Hepatocyte (in vitro differentiated cells): ENCODE results near the gene EDA2R. TPM values are rescaled to one million over a fixed set of nuclear protein-coding genes. Genes with fewer than 3 reads are reported as not detected.

Source experiments
- DNase-seq: peaks from one replicate; pipeline ENCODE4 v3.0.0-alpha.2; 2016; ENCODE audit warnings: low spot score
- H2AFZ ChIP-seq: fragments of 200-600 bp; sonication (generic); 2 replicates; pipeline ENCODE4 v1.6.0; 2016; ENCODE audit warnings: antibody characterized with exemption, mild to moderate bottlenecking
- H3K27ac ChIP-seq: fragments of 200-600 bp; sonication (generic); 2 replicates; pipeline ENCODE4 v1.5.1; 2016; ENCODE audit warnings: mild to moderate bottlenecking
- H3K27me3 ChIP-seq: fragments of 200-600 bp; sonication (generic); 2 replicates; pipeline ENCODE4 v1.6.1; 2016
- H3K36me3 ChIP-seq: fragments of 200-600 bp; sonication (generic); replicated peaks from 2 replicates; pipeline ENCODE4 v1.5.1; 2016; ENCODE audit warnings: low read depth; ENCODE audit not compliant: insufficient read depth
- H3K4me1 ChIP-seq: fragments of 200-600 bp; sonication (generic); 2 replicates; pipeline ENCODE4 v1.5.1; 2016; ENCODE audit warnings: mild to moderate bottlenecking, moderate library complexity; ENCODE audit not compliant: insufficient read depth
- H3K4me2 ChIP-seq: fragments of 200-600 bp; sonication (generic); 2 replicates; pipeline ENCODE4 v1.6.0; 2016
- H3K4me3 ChIP-seq: fragments of 200-600 bp; sonication (generic); 2 replicates; pipeline ENCODE4 v1.5.1; 2016; ENCODE audit warnings: mild to moderate bottlenecking
- H3K79me2 ChIP-seq: fragments of 200-600 bp; sonication (generic); 2 replicates; pipeline ENCODE4 v1.6.0; 2017; ENCODE audit warnings: mild to moderate bottlenecking
- H3K9me2 ChIP-seq: fragments of 200-600 bp; sonication (generic); replicated peaks from 2 replicates; pipeline ENCODE4 v1.6.0; 2017; ENCODE audit warnings: mild to moderate bottlenecking; ENCODE audit not compliant: insufficient read depth
- H3K9me3 ChIP-seq: fragments of 200-600 bp; sonication (generic); 2 replicates; pipeline ENCODE4 v1.5.1; 2016; ENCODE audit warnings: low read depth, mild to moderate bottlenecking
- H4K20me1 ChIP-seq: fragments of 200-600 bp; sonication (generic); 2 replicates; pipeline ENCODE4 v1.6.0; 2016; ENCODE audit warnings: mild to moderate bottlenecking; ENCODE audit not compliant: insufficient read depth, poor library complexity, severe bottlenecking
- EZH2 ChIP-seq: fragments of 200-600 bp; sonication (generic); IDR thresholded peaks from 2 replicates; pipeline ENCODE4 v1.6.1; 2016; ENCODE audit warnings: antibody characterized with exemption, mild to moderate bottlenecking, borderline replicate concordance
- EZH2phosphoT487 ChIP-seq: fragments of 200-600 bp; sonication (generic); IDR thresholded peaks from one replicate; pipeline ENCODE4 v1.6.1; 2018; ENCODE audit warnings: antibody characterized with exemption, mild to moderate bottlenecking, low read depth, moderate library complexity; ENCODE audit not compliant: unreplicated experiment, severe bottlenecking
- WGBS: methylation state at CpG from one replicate; pipeline ENCODE4 v1.1.6; 2016; ENCODE audit warnings: low lambda C conversion rate; ENCODE audit errors: missing lambda C conversion rate; 5-methylcytosine and 5-hydroxymethylcytosine counted together
- polyA plus RNA-seq: library from polyadenylated mRNA; unstranded; fragments of >200 nt; fragmentation: Nextera tagmentation; extraction: Ambion mirVana; gene quantifications from 2 replicates; pipeline ENCODE4 v1.2.1, GENCODE V29; 2016
- total RNA-seq: library from RNA; depleted of rRNA; stranded (reverse); fragments of >200 nt; gene quantifications from 2 replicates; pipeline ENCODE4 v1.2.3, GENCODE V29; 2014
- TF ChIP-seq, protein P1 (sequence below): fragments of 200-600 bp; sonication (generic); IDR thresholded peaks from 2 replicates; pipeline ENCODE4 v1.5.1; 2016; ENCODE audit warnings: antibody characterized with exemption, mild to moderate bottlenecking; ENCODE audit not compliant: poor library complexity

Gene EDA2R
- total and polyA plus RNA-seq, 2 experiments from 2014 or later, result 2.3 to 4.8 TPM

GRCh38 chrX:66634272-66634671, 4.6 kb downstream of the EDA2R start:
- Histone ChIP-seq H3K27me3 (no peaks in the 10 kb centered on the region), H3K36me3 (no peaks in the 10 kb centered on the region), H3K27ac (no peak overlapping the region), H4K20me1 (no peaks in the 10 kb centered on the region), H3K4me1 (no peaks in the 10 kb centered on the region), H3K9me2 (no peaks in the 10 kb centered on the region), H3K79me2 (peaks cover 24% of the 10 kb centered on the region), H2AFZ (no peak overlapping the region), H3K4me2 (no peak overlapping the region), H3K4me3 (no peak overlapping the region), H3K9me3 (no peaks in the 10 kb centered on the region)
- DNase-seq, result no peak
- TF ChIP-seq EZH2 (no peak), EZH2phosphoT487 (no peak)
- TF ChIP-seq, protein P1, sequence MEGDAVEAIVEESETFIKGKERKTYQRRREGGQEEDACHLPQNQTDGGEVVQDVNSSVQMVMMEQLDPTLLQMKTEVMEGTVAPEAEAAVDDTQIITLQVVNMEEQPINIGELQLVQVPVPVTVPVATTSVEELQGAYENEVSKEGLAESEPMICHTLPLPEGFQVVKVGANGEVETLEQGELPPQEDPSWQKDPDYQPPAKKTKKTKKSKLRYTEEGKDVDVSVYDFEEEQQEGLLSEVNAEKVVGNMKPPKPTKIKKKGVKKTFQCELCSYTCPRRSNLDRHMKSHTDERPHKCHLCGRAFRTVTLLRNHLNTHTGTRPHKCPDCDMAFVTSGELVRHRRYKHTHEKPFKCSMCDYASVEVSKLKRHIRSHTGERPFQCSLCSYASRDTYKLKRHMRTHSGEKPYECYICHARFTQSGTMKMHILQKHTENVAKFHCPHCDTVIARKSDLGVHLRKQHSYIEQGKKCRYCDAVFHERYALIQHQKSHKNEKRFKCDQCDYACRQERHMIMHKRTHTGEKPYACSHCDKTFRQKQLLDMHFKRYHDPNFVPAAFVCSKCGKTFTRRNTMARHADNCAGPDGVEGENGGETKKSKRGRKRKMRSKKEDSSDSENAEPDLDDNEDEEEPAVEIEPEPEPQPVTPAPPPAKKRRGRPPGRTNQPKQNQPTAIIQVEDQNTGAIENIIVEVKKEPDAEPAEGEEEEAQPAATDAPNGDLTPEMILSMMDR, result no peak

DNA sequence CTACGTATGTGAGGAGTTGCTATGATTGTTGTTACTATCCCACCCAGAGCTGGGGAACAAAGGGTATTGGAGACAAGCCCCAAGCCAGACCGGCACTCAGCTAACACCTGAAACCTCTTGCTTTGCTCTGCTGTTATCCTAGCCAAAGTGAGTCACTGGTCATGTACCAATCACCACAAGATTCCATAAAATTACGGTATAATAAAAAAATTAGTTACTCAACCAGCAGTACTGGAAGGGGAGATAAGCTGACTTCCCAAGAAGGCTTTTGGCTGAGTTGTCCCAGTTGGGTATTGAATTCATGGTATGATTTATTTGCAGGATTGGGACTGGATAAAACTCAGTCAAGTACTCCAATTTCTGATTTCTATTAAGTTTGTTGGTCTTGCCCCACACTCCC, 5.3 kb downstream of the EDA2R start:
- Histone ChIP-seq H3K4me2 (peak overlapping the region; percentile 10), H3K4me3 (no peak overlapping the region), H4K20me1 (no peaks in the 10 kb centered on the region), H3K79me2 (peaks cover 28% of the 10 kb centered on the region), H3K4me1 (no peaks in the 10 kb centered on the region), H3K9me2 (no peaks in the 10 kb centered on the region), H3K27me3 (no peaks in the 10 kb centered on the region), H3K9me3 (no peaks in the 10 kb centered on the region), H2AFZ (no peak overlapping the region), H3K36me3 (no peaks in the 10 kb centered on the region), H3K27ac (no peak overlapping the region)
- WGBS, result 54% methylated on average over 3 of the region's 3 CpGs
- no peak for DNase-seq
- no peak for TF ChIP-seq EZH2phosphoT487
- TF ChIP-seq, protein P1, result no peak
- TF ChIP-seq EZH2, result no peak

GRCh38 chrX:66632981-66633380, 5.9 kb downstream of the EDA2R start:
- Histone ChIP-seq H3K9me2 (no peaks in the 10 kb centered on the region), H3K4me3 (no peak overlapping the region), H2AFZ (no peak overlapping the region), H3K4me1 (no peaks in the 10 kb centered on the region), H3K9me3 (no peaks in the 10 kb centered on the region), H3K27ac (no peak overlapping the region), H3K36me3 (no peaks in the 10 kb centered on the region), H3K79me2 (peaks cover 28% of the 10 kb centered on the region), H4K20me1 (no peaks in the 10 kb centered on the region), H3K27me3 (no peaks in the 10 kb centered on the region), H3K4me2 (peak overlapping the region; percentile 10)
- TF ChIP-seq EZH2phosphoT487, result no peak
- TF ChIP-seq EZH2, result no peak
- TF ChIP-seq, protein P1, result no peak
- no peak for DNase-seq
- 87% methylated on average over 4 of the region's 4 CpGs for WGBS

DNA sequence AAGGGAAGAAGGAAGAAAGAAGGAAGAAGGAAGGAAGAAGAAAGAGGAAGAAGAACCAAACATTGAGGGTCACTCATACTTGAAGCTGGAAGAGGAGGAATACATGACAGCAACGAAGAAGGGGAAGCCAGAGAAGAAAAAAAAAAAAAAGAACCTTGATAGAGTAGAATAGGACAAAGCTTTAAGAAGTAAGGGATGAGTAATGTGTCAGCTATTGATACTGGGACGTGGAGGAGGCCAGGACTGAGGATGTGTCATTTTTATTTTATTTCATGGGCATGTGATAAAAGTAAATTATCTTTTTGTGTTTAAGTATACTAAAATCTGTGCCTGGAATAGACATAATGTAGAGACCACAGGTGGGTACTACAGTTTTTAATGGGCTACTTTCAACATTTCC, 6.4 kb downstream of the EDA2R start:
- Histone ChIP-seq H3K79me2 (peaks cover 28% of the 10 kb centered on the region), H3K9me3 (peaks cover under 1% of the 10 kb centered on the region), H2AFZ (no peak overlapping the region), H3K9me2 (no peaks in the 10 kb centered on the region), H3K27ac (no peak overlapping the region), H3K4me1 (no peaks in the 10 kb centered on the region), H3K4me3 (no peak overlapping the region), H3K4me2 (no peak overlapping the region), H3K27me3 (no peaks in the 10 kb centered on the region), H4K20me1 (no peaks in the 10 kb centered on the region), H3K36me3 (no peaks in the 10 kb centered on the region)
- DNase-seq, result no peak
- 62% methylated on average over 2 of the region's 2 CpGs for WGBS
- TF ChIP-seq EZH2, result no peak
- TF ChIP-seq, protein P1, result no peak
- TF ChIP-seq EZH2phosphoT487, result no peak
